Measurements from ENCODE around the gene GFPT2. TPM values are rescaled to one million over a fixed set of nuclear protein-coding genes. Genes with fewer than 3 reads are reported as not detected.

Gene GFPT2
- polyA plus RNA-seq, 2 of the 4 experiments (the other 2 are of a cell fraction): 24.4 to 38.0 TPM

GRCh38 chr5:180330270-180330648 is 22.9 kb downstream of the GFPT2 start:
- peak overlapping the region; percentile 75 to 86 for H3K27ac ChIP-seq
- DNase-seq (ENCODE audit: low read depth in 1 of 2, low spot score in 1 of 2) (no peak), ATAC-seq (no peak), FAIRE-seq (no peak)
- peaks cover 61% of the 10 kb centered on the region for H3K4me1 ChIP-seq
- WGBS (ENCODE audit: missing lambda C conversion rate): 82% methylated on average over 5 of the region's 5 CpGs
- ChIA-PET POLR2A (interaction anchor here (1.0 to 1.3 kb wide), 3 partner anchors 9 to 139 kb away, joined by 3 to 6 read pairs (median 3); no protein-coding TSS in a partner anchor), CTCF (interaction anchor here (0.8 to 14.9 kb wide), 10 partner anchors 13 to 139 kb away, joined by 3 to 250 read pairs (median 6); partner anchors contain the start of gene MAPK9)
- H3K4me3 ChIP-seq: no peak overlapping the region
- TF ChIP-seq RAD21 (conservative IDR thresholded peaks at IDR 0.05 in 1 of 2, IDR thresholded peaks at IDR 0.05 in 1 of 2): no peak
- TF ChIP-seq RNF2 (IDR thresholded peaks at IDR 0.05; ENCODE audit: borderline replicate concordance, low read depth): no peak
- no peak for TF ChIP-seq JUN (IDR thresholded peaks at IDR 0.05)
- no peak for TF ChIP-seq ESRRA (IDR thresholded peaks at IDR 0.05; ENCODE audit: borderline replicate concordance, low read length)
- no peak for TF ChIP-seq FOSB (CRISPR knock-in tag; IDR thresholded peaks at IDR 0.05)
- no peak for TF ChIP-seq KDM5A (IDR thresholded peaks at IDR 0.05)
- TF ChIP-seq REST (IDR thresholded peaks at IDR 0.05): no peak
- TF ChIP-seq ELK1 (IDR thresholded peaks at IDR 0.05; ENCODE audit: low read depth, low read length): no peak
- TF ChIP-seq TFCP2L1 (CRISPR knock-in tag; IDR thresholded peaks at IDR 0.05): no peak
- no peak for TF ChIP-seq BHLHE40 (IDR thresholded peaks at IDR 0.05; ENCODE audit: low read depth, low read length)
- no peak for TF ChIP-seq NR3C1 (IDR thresholded peaks at IDR 0.05)
- TF ChIP-seq RFX5 (IDR thresholded peaks at IDR 0.05): no peak
- TF ChIP-seq BCL3 (IDR thresholded peaks at IDR 0.05): no peak
- TF ChIP-seq RCOR1 (IDR thresholded peaks at IDR 0.05; ENCODE audit: low read depth, low read length): no peak
- no peak for TF ChIP-seq JUNB (IDR thresholded peaks at IDR 0.05)
- no peak for TF ChIP-seq MYC (IDR thresholded peaks at IDR 0.05; ENCODE audit: borderline replicate concordance, low read length)
- peak overlapping the region; percentile 69 for H3K4me2 ChIP-seq
- H3K9me3 ChIP-seq: no peaks in the 10 kb centered on the region

- DNase-seq (ENCODE audit: low read depth in 1 of 2, low spot score in 1 of 2) (no peak), FAIRE-seq (no peak), ATAC-seq (no peak)
- H3K27ac ChIP-seq: peak overlapping the region; percentile 75 to 86
- peak overlapping the region; percentile 69 for H3K4me2 ChIP-seq
- 92% methylated on average over 7 of the region's 8 CpGs for WGBS (ENCODE audit: missing lambda C conversion rate)
- H3K4me1 ChIP-seq: peaks cover 60% of the 10 kb centered on the region
- ChIA-PET POLR2A (no interaction called here), CTCF (interaction anchor here (0.9 to 14.9 kb wide), 23 partner anchors 8 to 199 kb away, joined by 3 to 250 read pairs (median 6); partner anchors contain the start of gene MAPK9)
- H3K4me3 ChIP-seq: no peak overlapping the region
- H3K9me3 ChIP-seq: no peaks in the 10 kb centered on the region
- no peak for TF ChIP-seq EHMT2 (IDR thresholded peaks at IDR 0.05; ENCODE audit: low read depth)
- TF ChIP-seq HEYL (CRISPR knock-in tag; IDR thresholded peaks at IDR 0.05): no peak
- TF ChIP-seq HOXA7 (CRISPR knock-in tag; IDR thresholded peaks at IDR 0.05): no peak
- TF ChIP-seq USF2 (IDR thresholded peaks at IDR 0.05): no peak
- TF ChIP-seq MYC (IDR thresholded peaks at IDR 0.05; ENCODE audit: borderline replicate concordance, low read length): no peak
- no peak for TF ChIP-seq CBX2 (IDR thresholded peaks at IDR 0.05; ENCODE audit: borderline replicate concordance, low read depth)
- no peak for TF ChIP-seq PHF8 (IDR thresholded peaks at IDR 0.05; ENCODE audit: borderline replicate concordance, low read depth)
- TF ChIP-seq EP300 (IDR thresholded peaks at IDR 0.05): no peak
- TF ChIP-seq KDM5A (IDR thresholded peaks at IDR 0.05): no peak
- no peak for TF ChIP-seq KDM1A (IDR thresholded peaks at IDR 0.05; ENCODE audit: low read depth)
- no peak for TF ChIP-seq HOXB13 (CRISPR knock-in tag; IDR thresholded peaks at IDR 0.05; ENCODE audit: low read depth)
- TF ChIP-seq BHLHE40 (IDR thresholded peaks at IDR 0.05; ENCODE audit: low read depth, low read length): no peak
- no peak for TF ChIP-seq FOSB (CRISPR knock-in tag; IDR thresholded peaks at IDR 0.05)
- TF ChIP-seq ZNF302 (CRISPR knock-in tag; IDR thresholded peaks at IDR 0.05): no peak
- no peak for TF ChIP-seq ESRRA (IDR thresholded peaks at IDR 0.05; ENCODE audit: borderline replicate concordance, low read length)
- no peak for TF ChIP-seq SMC3 (IDR thresholded peaks at IDR 0.05)
- no peak for TF ChIP-seq NPAS2 (CRISPR knock-in tag; IDR thresholded peaks at IDR 0.05; ENCODE audit: borderline replicate concordance)
- TF ChIP-seq JUNB (IDR thresholded peaks at IDR 0.05): no peak
Measured at GRCh38 chr5:180329606-180330269, 23.4 kb downstream of the GFPT2 start.
